ENCODE measurements around the gene LHX8. TPM values are rescaled to one million over a fixed set of nuclear protein-coding genes. Genes with fewer than 3 reads are reported as not detected.

Gene LHX8
- total RNA-seq, 1 donor from 2014 or later, result not detected

GRCh38 chr1:75130865-75131564 is 3.2 kb upstream of the LHX8 start:
- H3K4me3 ChIP-seq, result no peak overlapping the region
- H3K4me1 ChIP-seq, result peaks cover 20% of the 10 kb centered on the region
- H3K27me3 ChIP-seq (ENCODE audit: low read depth), result peaks cover 100% of the 10 kb centered on the region
- DNase-seq, result no peak
- TF ChIP-seq CTCF (IDR thresholded peaks at IDR 0.05; ENCODE audit: borderline replicate concordance), result no peak
- H3K27ac ChIP-seq (replicated peaks), result no peak overlapping the region
- H3K36me3 ChIP-seq, result no peaks in the 10 kb centered on the region
- H3K9me3 ChIP-seq (replicated peaks), result no peaks in the 10 kb centered on the region
- intact Hi-C loops (cut with micrococcal nuclease), result no loop called here

GRCh38 chr1:75131565-75132241 is 2.5 kb upstream of the LHX8 start:
- H3K4me1 ChIP-seq, result peaks cover 26% of the 10 kb centered on the region

DNA sequence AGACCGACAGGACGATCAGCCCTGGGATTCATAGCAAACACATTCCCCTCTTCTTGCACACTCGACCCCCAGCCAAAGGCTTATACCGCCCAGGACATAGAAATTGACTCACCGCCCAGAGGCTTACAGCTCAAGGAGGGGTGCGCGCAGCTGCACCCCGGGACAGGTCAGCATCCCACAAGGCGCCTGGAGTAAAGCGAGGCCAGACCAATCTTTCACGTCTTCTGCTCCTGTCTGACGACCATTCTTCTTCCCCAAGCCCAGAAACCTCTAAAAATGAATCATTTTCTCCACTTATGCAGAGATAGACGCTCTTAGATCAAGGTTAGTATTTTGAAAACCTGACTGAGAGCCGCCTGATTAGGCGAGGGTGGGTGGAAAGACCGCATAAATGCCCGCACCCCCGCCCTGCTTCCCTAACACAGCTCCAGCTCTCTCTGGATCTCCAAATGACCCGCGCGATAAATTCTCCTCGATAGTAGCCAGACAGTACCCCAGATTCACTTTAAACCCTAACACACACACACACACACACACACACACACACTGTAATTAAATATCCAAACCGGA is 1.9 kb upstream of the LHX8 start:
- H3K4me1 ChIP-seq, result peaks cover 27% of the 10 kb centered on the region
- H3K4me3 ChIP-seq, result no peak overlapping the region
- H3K9me3 ChIP-seq (replicated peaks), result no peaks in the 10 kb centered on the region
- H3K27ac ChIP-seq (replicated peaks), result no peak overlapping the region
- DNase-seq, result no peak
- no peak for TF ChIP-seq CTCF (IDR thresholded peaks at IDR 0.05; ENCODE audit: borderline replicate concordance)
- intact Hi-C loops (cut with micrococcal nuclease), result no loop called here
- H3K27me3 ChIP-seq (ENCODE audit: low read depth), result peaks cover 100% of the 10 kb centered on the region
- H3K36me3 ChIP-seq, result no peaks in the 10 kb centered on the region

More at GRCh38 chr1:75131565-75132241, 2.5 kb upstream of the LHX8 start:
- H3K4me3 ChIP-seq, result no peak overlapping the region
- no peak overlapping the region for H3K27ac ChIP-seq (replicated peaks)
- no peak for TF ChIP-seq CTCF (IDR thresholded peaks at IDR 0.05; ENCODE audit: borderline replicate concordance)
- H3K36me3 ChIP-seq, result no peaks in the 10 kb centered on the region
- no peak for DNase-seq
- H3K27me3 ChIP-seq (ENCODE audit: low read depth), result peaks cover 100% of the 10 kb centered on the region
- intact Hi-C loops (cut with micrococcal nuclease), result no loop called here
- H3K9me3 ChIP-seq (replicated peaks), result no peaks in the 10 kb centered on the region

DNA sequence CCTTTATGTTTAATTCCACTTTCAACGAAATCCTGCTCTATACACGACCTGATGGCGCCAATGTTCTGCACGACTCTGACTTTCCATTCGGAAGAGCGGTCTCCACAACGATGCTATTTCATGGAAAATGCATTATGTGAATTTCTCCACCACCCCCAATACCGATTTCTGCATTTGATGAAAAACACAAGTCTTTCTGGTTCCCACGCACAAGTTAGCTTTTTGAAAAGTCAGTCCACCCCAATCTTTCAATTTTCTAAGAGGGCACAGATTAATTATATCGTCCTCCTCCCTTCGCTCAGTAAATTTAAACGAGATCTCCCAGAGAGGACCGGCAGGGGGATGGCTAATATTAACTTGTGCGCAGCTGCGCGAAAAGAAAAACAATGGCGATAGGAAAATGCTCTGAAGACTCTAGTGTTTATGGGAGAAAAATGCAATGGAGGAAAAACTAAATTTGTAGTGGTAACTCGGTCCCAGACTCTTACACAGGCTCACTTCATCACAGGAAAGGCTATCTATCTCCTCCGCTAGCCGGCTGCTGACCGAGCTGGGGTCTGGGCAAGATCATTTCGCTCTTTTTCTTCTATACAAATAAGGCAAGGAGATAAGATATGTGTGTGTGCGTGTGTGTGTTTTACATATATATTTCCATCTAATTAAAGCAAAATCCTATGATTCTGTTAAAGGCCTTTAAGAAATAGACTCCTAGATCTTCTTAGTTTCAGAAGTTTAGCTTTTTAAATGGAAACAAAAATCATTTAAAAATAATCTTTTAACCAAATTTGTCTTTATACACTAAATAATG is 1.2 kb upstream of the LHX8 start:
- Histone ChIP-seq H3K4me1 (peaks cover 27% of the 10 kb centered on the region), H3K4me3 (no peak overlapping the region), H3K36me3 (no peaks in the 10 kb centered on the region), H3K27me3 (ENCODE audit: low read depth) (peaks cover 100% of the 10 kb centered on the region), H3K27ac (replicated peaks) (no peak overlapping the region), H3K9me3 (replicated peaks) (no peaks in the 10 kb centered on the region)
- no peak for TF ChIP-seq CTCF (IDR thresholded peaks at IDR 0.05; ENCODE audit: borderline replicate concordance)
- intact Hi-C loops (cut with micrococcal nuclease), result no loop called here
- no peak for DNase-seq

Measured in left ventricle myocardium inferior (tissue), 1 donor.